Nephron progenitor cell (in vitro differentiated cells): ENCODE results near the gene TTC19.

Experiments used
- DNase-seq: peaks from one replicate; pipeline ENCODE4 v3.0.0; 2021
- H3K27ac Mint-ChIP-seq: 2 replicates; pipeline ENCODE4 v1.8.0; 2021; ENCODE audit warnings: mild to moderate bottlenecking, moderate library complexity, mixed read lengths
- H3K27me3 Mint-ChIP-seq: 2 replicates; pipeline ENCODE4 v1.8.0; 2021; ENCODE audit warnings: mild to moderate bottlenecking, low read depth, mixed read lengths; ENCODE audit not compliant: poor library complexity
- H3K36me3 Mint-ChIP-seq: 2 replicates; pipeline ENCODE4 v1.8.0; 2021; ENCODE audit warnings: low read depth, mixed read lengths
- H3K4me1 Mint-ChIP-seq: 2 replicates; pipeline ENCODE4 v1.8.0; 2021; ENCODE audit warnings: mixed read lengths
- H3K4me3 Mint-ChIP-seq: 2 replicates; pipeline ENCODE4 v1.8.0; 2021; ENCODE audit warnings: mild to moderate bottlenecking, moderate library complexity, mixed read lengths
- H3K9me3 Mint-ChIP-seq: 2 replicates; pipeline ENCODE4 v1.8.0; 2021; ENCODE audit warnings: mild to moderate bottlenecking, moderate library complexity, mixed read lengths
- TF ChIP-seq, protein P1 (sequence below): fragments of 200-600 bp; sonication (generic); IDR thresholded peaks from 2 replicates; pipeline ENCODE4 v1.5.0; 2021; ENCODE audit warnings: antibody characterized with exemption

The TTC19 gene

DNA sequence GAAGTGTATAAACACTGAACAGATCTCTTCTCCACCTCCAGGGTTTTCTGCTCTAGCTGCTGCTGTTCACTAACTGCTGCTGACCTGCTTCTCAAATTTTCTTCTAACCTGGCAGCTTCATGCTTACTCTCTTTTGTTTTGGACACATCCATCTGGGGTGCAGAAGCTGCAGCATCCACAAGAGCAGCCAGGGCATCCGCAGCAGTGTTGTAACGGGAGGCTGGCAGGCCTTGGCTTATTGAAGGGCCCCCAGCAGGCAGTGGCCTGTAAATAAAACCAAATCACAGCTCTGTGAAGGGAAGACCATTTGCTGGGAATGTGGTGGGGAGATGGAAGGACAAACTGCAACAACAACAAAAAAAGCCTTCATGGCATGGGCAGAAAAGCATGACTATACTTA lies 62.0 kb downstream of the TTC19 start:
- no peaks in the 10 kb centered on the region for H3K27me3 Mint-ChIP-seq
- TF ChIP-seq, protein P1, sequence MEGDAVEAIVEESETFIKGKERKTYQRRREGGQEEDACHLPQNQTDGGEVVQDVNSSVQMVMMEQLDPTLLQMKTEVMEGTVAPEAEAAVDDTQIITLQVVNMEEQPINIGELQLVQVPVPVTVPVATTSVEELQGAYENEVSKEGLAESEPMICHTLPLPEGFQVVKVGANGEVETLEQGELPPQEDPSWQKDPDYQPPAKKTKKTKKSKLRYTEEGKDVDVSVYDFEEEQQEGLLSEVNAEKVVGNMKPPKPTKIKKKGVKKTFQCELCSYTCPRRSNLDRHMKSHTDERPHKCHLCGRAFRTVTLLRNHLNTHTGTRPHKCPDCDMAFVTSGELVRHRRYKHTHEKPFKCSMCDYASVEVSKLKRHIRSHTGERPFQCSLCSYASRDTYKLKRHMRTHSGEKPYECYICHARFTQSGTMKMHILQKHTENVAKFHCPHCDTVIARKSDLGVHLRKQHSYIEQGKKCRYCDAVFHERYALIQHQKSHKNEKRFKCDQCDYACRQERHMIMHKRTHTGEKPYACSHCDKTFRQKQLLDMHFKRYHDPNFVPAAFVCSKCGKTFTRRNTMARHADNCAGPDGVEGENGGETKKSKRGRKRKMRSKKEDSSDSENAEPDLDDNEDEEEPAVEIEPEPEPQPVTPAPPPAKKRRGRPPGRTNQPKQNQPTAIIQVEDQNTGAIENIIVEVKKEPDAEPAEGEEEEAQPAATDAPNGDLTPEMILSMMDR = no peak
- H3K27ac Mint-ChIP-seq = peak overlapping the region; percentile 0
- H3K4me3 Mint-ChIP-seq = no peak overlapping the region
- H3K9me3 Mint-ChIP-seq = no peaks in the 10 kb centered on the region
- peaks cover 79% of the 10 kb centered on the region for H3K36me3 Mint-ChIP-seq
- DNase-seq = no peak
- H3K4me1 Mint-ChIP-seq = no peaks in the 10 kb centered on the region

DNA sequence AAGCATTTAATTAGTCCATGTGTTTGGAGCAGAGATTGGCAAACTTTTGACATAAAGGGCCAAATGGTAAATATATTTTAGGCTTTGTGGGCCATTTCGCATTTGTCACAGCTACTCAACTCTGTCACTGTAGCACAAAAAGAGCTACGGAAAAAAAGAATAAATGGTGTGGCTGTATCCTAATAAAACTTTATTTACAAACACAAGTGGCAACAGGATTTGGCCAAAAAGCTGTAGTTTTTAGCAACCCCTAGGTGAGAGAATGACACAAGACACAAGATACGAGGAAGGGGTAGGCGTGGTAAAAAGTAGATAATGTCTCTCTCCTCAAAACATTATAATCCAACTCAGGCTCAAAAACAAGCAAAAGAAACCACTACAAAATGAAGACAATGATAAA lies 66.5 kb downstream of the TTC19 start:
- Mint-ChIP-seq H3K36me3 (peaks cover 91% of the 10 kb centered on the region), H3K9me3 (no peaks in the 10 kb centered on the region), H3K4me1 (no peaks in the 10 kb centered on the region), H3K27ac (no peak overlapping the region), H3K27me3 (no peaks in the 10 kb centered on the region), H3K4me3 (no peak overlapping the region)
- no peak for DNase-seq
- TF ChIP-seq, protein P1 = no peak

DNA sequence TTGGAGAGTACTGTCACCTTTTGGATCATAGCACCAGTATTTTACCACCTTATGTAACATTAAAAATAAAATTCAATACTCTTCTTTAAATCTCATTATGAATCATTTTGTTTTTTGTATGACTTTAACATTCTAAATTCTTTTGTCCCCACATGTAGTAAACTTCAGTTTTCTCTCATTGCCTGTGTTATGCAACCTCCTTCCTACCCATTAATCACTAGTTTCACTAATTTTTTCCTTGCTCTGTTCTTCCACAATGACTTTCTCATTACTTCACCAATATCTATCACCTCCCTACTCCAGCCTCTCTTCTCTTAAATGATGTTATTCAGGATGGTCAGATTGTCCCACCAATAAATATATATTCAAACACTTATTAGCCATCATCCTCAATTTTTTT lies 68.7 kb downstream of the TTC19 start:
- TF ChIP-seq, protein P1 = no peak
- Mint-ChIP-seq H3K27me3 (no peaks in the 10 kb centered on the region), H3K9me3 (no peaks in the 10 kb centered on the region), H3K27ac (no peak overlapping the region), H3K36me3 (peaks cover 93% of the 10 kb centered on the region), H3K4me1 (no peaks in the 10 kb centered on the region), H3K4me3 (no peak overlapping the region)
- DNase-seq = no peak

DNA sequence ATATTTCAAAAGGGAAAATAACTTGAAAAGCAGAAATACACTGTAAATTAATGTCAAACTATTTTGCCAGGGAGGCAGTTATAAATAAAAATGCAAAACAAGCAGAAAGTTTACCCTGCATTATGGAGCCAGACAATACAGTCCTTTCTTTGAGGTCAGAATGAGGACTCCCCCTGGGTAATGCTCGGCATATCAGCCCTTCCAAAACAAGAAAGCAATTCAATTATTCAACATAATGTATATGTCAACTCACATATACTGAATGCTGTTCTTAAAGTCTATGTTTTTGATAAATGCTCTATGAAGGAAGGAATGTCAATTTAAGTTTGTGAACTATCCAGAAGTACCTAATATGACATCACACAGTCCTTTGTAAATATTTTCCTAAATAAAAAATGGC lies 72.4 kb downstream of the TTC19 start:
- no peaks in the 10 kb centered on the region for H3K27me3 Mint-ChIP-seq
- no peak overlapping the region for H3K27ac Mint-ChIP-seq
- H3K36me3 Mint-ChIP-seq = peaks cover 90% of the 10 kb centered on the region
- no peak for DNase-seq
- H3K4me1 Mint-ChIP-seq = peaks cover 7% of the 10 kb centered on the region
- H3K9me3 Mint-ChIP-seq = no peaks in the 10 kb centered on the region
- TF ChIP-seq, protein P1 = no peak
- H3K4me3 Mint-ChIP-seq = no peak overlapping the region

DNA sequence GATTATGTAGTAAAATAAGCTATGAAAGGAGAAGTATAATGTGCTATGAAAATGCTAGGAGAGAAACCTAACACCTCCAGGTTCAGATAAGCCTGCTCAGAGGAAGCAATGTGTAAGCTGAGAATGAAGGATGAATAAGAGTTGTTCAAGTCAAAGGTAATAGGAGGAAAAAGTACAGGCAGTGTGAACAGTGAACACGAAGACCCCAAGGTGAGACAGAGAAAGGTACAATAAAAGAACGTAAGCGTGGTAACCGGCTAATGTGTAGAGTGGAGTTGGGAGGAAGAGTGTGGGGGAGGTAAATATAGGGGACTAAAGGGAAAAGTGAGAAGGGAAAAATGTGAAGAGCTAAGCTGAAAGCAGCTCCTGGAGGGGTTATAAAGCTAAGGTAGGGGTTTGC lies 74.2 kb downstream of the TTC19 start:
- peaks cover 87% of the 10 kb centered on the region for H3K36me3 Mint-ChIP-seq
- peak overlapping the region; percentile 3 for H3K27ac Mint-ChIP-seq
- no peaks in the 10 kb centered on the region for H3K27me3 Mint-ChIP-seq
- no peak overlapping the region for H3K4me3 Mint-ChIP-seq
- H3K9me3 Mint-ChIP-seq = no peaks in the 10 kb centered on the region
- DNase-seq = no peak
- TF ChIP-seq, protein P1 = no peak
- H3K4me1 Mint-ChIP-seq = peaks cover 7% of the 10 kb centered on the region

DNA sequence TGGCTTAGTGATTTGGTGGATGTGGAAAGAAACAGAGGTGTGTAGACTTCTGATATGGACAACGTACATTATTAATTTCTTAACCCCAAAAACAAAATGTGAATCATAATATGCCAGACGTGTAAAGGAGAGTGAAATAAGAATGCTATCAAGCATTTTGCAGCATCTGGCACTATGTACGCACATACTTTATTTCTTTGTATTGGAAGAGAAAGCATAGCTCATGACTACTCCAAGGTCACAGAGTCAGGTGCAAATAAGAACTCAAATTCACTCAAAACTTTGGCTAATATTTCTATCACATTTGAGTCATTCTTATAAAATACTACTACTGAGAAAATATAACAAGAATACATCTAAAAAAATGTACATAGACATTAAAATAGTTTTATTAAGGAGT lies 74.8 kb downstream of the TTC19 start:
- no peak for DNase-seq
- Mint-ChIP-seq H3K4me3 (no peak overlapping the region), H3K27me3 (no peaks in the 10 kb centered on the region), H3K4me1 (peaks cover 7% of the 10 kb centered on the region), H3K9me3 (no peaks in the 10 kb centered on the region), H3K27ac (no peak overlapping the region), H3K36me3 (peaks cover 87% of the 10 kb centered on the region)
- TF ChIP-seq, protein P1 = no peak
